COR-L47 (cell line): ENCODE results near the gene ACVR1.
A peak's percentile ranks its signal among the peaks of the same experiment; 100 is the strongest.

Experiments
- DNase-seq: peaks from one replicate; lab custom pipeline; 2025; lab: John Stamatoyannopoulos, UW

Gene ACVR1

DNA sequence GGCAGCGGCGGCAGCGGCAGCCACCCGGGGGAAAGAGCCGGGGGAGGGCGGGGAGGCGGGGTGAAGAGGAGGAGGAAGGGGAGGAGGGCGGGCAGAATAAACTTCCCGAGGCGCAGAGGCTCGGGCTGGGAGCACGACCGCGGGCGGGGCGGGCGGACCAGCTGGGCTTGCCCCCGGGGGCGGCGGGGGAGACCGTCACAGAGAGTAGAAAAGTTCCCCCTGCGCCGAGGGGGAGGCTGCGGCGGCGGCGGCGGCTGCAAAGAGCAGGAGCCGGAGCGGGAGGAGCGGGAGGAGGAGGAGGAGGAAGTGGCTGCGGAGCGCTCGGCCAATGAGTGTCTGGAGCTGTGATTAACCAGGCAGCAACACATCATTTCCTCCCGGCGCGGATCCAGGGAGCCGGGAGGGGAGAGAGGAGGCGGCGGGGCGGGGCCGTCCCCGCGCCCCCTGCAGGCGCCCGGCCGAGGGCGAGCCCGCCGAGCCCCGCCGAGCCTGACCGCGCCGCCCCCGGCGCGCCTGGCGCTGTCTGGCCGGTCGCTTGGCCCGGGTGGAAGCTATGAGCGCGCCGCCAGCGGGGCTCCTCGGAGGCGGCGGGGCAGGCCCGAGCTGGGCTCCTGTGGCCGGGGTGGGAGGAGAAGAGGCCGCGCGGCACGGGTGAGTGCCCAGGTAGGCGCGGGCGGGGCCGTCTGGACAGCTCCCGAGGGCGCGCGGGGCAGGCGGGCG is at the start of gene ACVR1:
TSS of gene ACVR1 (minus strand) at position 265 of the 720 bp plus-strand sequence. CDS start 76,837 bp downstream, outside the sequence.
- peak; percentile 91 for DNase-seq

DNA sequence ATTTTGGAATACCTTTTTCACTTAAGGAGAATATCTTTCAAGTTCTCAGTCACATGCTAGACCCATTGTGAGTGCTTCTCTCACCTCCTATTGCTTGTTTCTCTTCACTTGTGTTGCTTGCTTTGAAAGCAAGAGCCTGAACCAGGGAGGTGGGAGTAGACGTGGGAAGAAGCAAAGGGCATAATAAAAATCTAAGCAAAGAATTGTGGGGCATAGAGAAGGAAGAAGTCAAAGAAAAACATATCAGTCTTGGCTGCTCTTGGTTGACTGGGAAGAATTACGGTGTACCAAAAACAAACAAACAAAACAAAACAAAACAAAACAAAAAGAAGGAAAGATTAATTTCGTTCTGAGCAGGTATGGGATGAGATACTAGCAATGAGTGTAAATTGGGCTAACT is 48.9 kb upstream of the ACVR1 start:
- no peak for DNase-seq

DNA sequence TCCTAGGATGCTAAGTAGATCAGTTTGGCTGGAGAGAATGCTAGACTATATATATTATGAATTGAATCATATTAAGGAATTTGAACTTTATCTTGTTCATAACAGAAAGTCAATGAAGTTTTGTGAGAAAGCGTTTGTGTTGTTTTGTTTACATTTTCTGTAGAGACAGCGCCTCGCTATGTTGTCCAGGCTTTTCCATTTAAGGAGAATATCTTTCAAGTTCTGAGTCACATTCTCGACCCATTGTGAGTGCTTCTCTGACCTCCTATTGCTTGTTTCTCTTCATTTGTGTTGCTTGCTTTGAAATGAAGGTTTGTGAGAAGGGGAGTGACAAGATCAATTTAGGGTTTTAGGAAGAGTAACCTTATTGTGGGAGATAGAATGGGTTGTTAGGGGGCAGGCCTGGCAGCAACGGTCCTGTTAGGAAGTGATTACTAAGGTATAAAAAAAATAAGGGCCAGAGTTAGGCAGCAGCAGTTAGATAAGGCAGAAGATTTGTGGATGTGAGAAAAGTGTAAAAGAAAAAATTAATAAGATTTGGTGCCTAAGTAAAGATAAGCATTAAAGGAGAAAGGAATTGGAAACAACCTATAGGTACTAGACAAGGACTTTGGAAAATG is 47.6 kb upstream of the ACVR1 start:
- no peak for DNase-seq

DNA sequence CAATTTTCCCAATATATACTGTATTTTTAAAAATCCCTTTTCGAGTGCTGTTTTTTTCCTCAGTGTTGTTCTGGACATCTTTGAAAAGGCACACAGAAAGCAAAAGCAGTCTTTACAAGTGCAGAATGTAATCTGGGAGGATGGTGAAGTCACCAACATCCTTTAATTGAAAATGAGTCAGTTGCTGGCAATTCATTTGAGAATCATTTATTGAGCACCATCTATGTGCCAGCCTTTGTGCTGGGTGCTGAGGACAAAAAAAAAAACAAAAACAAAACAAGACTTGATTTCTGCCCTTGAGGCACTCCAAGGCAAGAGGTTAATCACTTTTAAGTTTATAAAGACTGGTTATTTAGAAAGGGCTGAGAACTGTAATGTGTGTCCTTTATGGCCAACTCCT is 46.7 kb upstream of the ACVR1 start:
- DNase-seq = no peak

DNA sequence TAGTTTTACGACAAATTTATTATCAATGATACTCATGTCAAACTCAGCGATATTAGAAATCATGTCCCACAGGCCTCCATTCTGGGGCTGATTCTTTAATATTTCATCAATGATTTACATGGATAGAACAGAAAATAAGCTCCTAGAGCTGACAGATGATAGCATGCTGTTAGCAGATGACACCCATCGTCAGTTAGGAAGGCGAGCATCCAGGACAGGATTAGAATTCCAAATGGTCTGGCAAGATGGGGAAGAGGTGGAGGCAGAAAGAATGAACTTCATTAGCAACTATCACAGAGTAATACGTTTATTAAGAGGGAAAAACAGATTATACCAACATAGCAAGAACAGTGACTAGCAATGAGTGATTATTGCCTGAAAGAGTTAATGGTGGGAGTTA is 46.2 kb upstream of the ACVR1 start:
- no peak for DNase-seq

DNA sequence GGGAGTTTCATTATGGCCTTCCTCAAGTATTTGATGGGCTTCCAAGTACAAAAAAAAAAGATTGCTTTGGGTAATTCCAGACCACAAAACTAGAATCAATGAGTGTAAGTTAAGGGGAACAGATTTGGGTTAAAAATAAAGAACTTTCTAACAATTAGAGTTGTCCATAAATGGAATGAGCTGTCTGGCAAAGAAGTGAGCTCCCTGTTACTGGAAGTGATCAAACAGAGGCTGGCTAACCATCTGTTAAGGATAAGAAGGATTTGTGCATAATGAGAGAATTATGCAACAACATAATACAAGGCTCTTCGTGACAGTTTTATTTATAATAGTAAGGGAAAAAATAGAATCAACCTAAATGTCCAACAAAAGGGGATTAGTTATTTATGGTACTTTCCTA is 44.6 kb upstream of the ACVR1 start:
- no peak for DNase-seq

DNA sequence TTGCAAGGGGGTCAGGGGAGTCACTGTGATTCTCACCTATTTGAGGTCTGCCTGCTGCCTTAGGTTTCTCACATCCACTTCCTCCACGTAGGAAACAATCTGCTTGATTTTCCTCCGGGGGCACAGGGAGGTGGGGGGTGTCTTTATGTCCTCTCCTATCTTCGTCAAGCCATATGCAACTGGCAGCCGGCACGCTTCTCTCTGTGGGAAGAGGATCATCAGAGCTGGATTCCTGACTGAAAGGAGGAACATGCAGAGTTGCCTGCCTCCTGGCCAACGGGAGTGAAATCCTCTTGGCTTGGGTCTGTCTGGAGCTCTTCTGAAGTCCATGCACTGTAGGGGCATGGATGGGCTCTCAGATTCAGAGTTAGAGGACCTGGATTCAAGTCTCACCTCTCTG is 43.1 kb upstream of the ACVR1 start:
- no peak for DNase-seq

DNA sequence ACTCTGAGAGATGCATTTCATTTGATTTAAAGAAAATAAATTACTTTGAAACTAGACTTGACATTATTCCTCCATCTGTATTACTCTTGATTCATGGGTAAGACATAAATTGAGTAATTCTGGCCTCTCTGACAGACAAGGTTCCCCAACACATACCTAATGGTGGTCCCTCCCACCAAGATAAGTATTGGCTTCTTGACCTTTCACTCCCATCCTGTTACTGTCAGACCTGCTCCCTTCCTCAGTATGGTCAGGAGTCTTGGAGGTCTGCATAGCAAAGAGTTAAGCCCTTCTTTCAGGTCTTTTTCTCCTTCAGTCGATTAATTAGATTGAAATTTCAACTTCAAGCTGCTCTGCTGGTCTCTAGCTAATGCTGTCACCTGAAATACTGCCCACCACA is 42.2 kb upstream of the ACVR1 start:
- no peak for DNase-seq

DNA sequence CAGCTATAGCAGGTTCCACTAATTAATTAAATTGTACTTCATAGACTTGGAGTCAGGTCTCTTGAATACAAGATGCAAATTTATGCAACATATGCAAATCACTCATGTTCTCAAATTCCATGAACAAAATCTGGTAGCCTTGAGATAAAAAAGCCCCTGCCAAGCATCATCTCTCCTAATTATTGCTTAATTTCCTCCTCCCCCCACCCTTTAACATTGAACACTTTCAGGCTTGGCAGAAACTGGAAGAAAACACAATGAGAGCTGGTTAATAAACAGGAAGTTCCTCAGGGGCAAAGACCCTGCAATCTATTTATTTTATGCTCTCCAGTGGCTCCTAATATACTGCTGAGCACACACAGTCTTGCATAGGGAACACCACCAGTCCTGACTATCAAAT is 35.6 kb upstream of the ACVR1 start:
- no peak for DNase-seq

DNA sequence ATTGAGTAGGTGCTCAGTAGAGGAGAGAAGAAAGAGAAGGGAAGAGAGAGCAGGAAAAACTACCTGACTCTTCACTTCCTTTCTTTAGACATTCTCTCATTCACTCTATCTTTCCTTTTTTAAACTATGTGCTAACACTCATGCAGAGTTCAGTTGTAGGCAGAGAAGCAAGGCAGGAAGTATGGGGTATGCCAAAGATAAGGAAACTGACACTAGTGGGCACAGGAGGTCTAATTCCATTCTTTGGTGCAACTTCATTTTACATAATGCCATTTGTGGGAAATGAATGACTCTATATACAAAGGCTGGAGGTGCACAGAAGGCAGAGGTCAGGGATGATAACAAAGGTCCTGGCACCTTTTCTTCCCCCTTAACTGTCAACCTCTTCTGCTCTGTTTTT is 35.1 kb upstream of the ACVR1 start:
- no peak for DNase-seq

DNA sequence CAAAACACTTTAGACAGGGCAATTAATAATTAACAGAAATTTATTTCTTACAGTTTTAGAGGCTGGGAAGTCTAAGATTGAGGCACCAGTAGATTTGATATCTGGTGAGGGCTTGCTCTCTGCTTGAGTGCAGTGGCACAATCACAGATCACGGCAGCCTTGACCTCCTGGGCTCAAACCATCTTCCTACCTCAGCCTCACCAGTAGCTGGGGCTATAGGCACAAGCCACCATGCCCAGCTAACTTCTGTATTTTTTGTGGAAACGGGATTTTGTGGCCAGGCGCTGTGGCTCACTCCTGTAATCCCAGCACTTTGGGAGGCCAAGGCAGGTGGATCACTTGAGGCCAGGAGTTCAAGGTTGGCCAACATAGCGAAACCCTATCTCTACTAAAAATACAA is 29.0 kb upstream of the ACVR1 start:
- DNase-seq = no peak

DNA sequence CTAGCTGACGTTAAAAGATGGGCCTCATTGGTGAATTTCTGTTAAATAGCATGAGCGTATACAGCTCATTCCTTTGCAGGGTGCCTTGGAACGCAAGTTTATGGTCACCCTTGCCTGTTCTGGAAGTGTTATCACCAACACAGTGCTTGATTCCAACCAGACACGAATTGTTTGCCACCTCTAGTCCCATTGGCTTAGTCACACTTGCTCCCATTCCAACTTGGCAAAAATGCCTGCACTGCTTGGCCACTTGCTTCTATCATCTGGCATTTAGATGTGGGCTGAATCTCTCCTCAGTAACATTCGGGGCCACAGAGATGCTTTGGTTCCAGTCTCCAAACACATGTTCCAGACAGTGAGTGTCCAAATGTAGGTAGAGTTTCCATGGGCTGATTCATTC is 27.5 kb upstream of the ACVR1 start:
- no peak for DNase-seq

DNA sequence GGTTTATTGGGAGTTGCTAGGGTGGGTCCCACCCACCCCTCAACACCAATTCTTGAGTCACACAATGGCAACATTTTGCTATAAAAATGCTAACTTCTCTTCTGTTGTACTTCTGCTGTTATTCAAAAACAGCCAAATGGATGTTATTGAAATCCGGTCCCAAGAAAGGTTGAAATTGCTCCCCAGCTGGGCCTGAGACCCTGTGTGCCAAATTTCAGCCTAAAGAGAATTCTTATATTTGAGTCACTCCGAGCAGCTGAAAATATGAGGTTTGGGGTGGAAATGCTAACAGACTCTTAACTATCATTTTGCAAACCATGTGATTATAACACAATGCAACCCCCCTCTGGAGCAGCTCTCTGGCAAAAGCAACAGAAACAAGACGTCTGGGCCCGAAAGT is 27.0 kb upstream of the ACVR1 start:
- no peak for DNase-seq

DNA sequence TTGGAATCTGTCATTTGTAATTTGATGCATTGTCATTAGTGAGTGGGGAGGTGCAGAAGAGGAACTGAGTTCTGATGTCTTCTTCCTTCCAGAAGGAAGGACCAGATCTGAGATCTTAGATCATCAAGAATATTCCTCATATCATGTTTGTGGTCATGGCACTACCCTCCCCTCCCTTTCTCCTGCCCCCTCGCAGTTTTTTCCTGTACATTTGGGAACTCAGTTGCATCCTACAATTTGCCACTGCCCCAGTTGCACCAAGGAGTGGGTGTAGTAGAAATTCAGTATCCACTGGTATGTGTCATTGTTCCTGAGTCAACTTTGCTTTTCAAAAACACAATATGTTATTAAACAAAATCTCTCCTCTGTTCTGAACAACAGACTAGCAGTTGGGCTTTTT is 26.6 kb upstream of the ACVR1 start:
- no peak for DNase-seq

DNA sequence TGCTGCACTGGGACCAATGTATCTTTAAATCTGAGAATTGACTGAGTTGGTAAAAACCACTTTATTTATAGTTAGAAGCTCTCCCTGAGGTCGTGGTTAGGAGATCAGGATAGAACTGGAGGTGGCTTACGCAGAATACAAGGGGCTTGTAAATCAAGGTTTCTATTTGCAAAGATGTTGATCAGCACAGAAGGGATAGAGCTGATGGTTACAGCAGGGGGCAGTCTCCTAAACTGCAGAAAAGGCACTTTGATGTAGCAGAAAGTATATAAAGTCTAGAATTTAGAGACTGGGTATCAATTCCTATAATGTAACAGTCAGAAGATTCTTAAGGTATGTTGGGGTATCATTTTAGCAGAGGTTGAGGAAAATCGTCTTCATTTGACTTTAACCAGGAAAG is 25.2 kb upstream of the ACVR1 start:
- no peak for DNase-seq

DNA sequence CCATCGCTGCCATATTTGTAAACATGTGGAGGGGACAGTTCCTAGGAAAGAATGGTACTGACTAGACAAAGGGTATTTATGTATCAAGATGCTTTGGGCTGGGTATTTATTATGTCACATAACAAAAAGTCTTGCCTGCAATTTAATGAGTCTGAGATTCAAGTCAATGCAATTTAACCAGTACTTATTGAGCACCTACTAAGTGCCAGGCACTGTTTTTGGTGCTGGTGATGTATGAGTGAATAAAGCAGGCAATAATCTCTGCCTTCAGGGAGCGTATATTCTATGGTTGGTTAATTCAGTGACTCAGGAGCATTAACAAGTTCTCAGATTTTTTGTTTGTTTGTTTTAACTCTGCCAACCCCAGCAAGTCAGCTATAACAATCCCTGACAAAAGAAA is 24.6 kb upstream of the ACVR1 start:
- DNase-seq = no peak

DNA sequence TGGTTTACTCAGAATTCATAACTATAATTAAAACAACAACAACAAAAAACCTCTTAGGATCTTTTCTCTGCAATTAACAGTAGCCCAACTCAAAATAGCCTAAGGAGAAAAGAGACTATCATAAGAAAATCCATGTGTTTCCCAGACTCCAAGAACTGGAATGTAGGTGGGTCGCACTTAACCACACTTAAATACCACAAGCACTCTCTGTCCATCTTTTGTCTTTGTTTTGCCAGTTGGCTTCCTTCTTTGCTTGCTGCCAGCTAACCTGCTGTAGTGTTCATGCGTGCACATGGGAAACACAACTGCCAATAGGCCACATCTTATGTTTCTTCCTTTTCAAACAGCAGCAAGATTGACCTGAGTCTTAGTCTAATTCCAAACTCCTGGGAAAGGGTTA is 24.1 kb upstream of the ACVR1 start:
- DNase-seq = no peak

DNA sequence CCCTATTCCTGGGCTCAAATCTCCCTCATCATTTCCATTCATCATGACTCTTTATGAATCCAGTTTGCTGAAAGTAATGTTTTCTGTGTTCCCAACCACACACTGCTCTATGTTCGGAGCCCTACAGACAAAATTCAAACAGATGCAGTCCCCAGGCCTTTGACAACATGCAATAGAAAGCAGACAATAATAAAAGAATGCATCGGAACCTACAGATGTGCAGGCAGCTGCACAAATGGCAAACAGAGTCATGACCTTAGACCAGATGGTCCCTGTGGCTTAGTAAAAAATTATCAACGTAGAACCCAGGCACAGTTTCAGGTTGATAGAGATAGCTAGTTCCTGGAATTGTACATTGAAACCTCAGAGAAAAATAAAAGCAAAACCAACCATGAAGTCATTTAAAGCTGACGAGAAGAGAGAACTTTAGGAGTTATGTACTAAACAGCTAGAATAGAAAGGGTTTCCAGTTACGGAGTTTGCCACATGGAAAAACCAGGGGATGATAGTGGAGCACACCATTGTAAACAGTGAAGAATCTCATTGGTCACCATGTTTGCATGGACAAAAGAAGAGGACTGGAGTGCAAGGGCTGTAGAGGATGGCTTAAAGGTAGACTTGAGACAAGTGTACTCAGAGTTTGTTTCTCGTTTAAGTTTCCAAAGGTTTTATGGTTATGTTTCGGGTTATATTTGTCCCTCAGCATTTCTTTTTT is 23.2 kb upstream of the ACVR1 start:
- no peak for DNase-seq

DNA sequence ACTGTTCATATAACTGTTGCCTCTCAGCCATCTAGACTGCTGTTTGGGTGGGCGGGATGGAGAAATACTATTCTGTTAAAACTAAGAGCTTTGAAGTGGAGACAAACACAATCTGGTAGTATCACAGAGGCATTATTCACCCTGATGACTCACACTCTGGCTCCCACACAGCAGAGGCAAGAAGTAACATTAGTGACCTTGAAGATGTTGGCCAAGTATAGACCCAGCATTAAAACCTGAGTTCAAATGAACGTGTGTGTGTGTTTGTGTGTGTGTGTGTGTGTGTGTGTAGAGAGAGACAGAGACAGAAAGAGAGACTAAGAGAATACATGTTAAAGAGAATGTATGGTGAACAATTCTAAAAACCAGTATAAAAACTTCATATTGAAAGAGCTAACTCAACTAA is 22.5 kb upstream of the ACVR1 start:
- no peak for DNase-seq

DNA sequence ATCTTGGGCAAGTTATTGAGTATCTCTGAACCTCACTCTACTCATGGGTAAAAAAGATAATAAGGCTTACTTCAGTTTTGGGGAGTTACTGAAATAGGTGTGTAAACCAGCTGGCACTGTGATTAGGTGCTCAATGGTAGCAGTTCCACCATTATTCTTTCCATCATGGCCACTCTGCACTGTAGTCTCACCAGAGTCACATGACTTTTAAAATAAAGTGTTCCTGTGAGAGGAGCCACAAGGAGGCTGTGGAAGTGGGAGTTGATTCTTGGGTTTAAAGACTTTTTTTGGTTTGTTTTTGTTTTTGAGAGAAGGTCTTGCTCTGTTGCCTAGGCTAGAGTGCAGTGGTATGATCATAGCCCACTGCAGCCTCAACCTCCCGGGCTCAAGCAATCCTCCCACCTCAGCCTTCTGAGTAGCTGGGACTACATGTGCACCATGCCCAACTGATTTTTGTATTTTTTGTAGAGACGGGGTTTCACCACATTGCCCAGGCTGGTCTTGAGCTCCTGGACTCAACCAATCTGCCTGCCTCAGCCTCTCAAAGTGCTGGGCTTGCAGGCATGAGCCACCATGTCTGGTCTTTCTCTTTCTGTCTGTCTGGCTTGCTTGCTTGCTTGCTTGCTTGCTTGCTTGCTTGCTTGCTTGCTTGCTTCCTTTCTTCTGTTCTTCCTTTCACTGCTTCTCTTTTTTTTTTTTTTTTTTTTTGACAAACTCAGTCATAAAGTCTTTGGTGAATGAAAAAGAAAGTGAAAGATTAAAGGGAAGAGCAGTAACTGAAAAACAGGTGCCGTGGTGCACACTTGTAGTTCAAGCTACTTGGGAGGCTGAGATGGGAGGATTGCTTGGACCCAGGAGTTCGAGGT is 21.2 kb upstream of the ACVR1 start:
- no peak for DNase-seq

DNA sequence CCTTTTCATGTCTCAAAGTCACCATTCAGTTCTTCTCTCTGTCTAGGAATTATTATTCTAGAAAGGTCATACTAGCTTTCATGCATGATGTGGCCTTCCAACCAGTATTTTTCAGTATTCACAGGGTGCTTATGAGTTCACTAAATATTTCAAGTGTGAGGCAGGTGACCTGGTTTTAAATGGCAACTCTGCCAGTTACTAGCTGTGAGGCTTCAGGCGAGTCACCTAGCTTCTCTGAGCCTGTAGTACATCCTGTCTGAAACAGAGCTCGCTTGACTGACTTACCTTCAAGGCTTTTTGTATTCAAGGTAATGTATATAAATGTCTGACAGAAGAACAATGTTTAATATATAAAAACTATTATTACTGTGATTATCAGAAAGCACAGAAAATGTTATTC is 19.4 kb upstream of the ACVR1 start:
- no peak for DNase-seq

DNA sequence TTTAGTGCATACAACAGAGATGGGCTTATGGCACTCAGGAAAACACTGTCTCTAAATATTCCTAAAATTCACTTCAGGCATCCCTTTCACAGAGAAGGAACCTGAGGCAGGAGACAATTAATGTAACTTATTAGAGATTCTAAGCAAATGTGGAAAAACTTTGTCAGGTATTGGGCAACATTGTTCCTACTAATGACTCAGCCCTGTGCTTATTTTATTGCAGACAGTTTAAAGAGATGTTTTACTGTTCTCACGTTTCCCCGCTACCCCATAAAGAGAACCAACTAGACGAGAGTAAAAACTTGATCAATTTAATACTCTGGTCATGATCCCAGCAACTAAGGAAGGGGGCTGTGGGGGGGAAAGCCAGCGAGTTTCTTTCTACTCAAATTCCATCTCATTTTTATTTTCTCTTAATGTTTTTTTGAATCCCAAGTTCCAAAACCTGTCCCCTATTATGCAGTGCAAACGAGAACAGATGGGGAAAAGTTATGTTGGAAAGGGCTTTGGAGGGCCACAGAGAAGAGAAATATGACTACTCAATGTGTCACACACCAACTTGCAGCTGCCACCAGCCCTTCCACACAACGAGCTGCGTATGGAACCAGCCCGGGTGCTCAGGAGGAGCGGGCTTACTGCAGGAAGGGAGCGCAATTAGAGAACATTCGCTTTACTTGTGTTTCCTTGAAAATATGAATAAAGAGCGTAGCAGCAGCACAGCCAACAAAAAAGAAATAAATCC is 18.7 kb upstream of the ACVR1 start:
- no peak for DNase-seq
